GM23338 (cell line): ENCODE data around the gene KDM4E. TPM values are rescaled to one million over a fixed set of nuclear protein-coding genes. Genes with fewer than 3 reads are reported as not detected.

ENCODE experiments used
- ATAC-seq: fragments of 200-7000 bp; cut with Tn5 transposase; 3 replicates; pipeline ENCODE4 v1.9.1; 2020
- DNase-seq: peaks from one replicate; pipeline ENCODE4 v3.0.0-alpha.2; 2015; ENCODE audit warnings: low spot score
- H2AFZ ChIP-seq: fragments of 200-600 bp; sonication (generic); 2 replicates; pipeline ENCODE4 v1.8.0; 2016; ENCODE audit warnings: antibody characterized with exemption, mild to moderate bottlenecking, moderate library complexity
- H3F3A ChIP-seq: fragments of 200-600 bp; sonication (generic); replicated peaks from 2 replicates; pipeline ENCODE4 v1.8.0; 2017; ENCODE audit warnings: antibody characterized with exemption, mixed run types, low read depth
- H3K27ac ChIP-seq: fragments of 200-600 bp; sonication (generic); 2 replicates; pipeline ENCODE4 v1.6.1; 2016; ENCODE audit warnings: low read depth
- H3K27me3 ChIP-seq: fragments of 200-600 bp; sonication (generic); 2 replicates; pipeline ENCODE4 v1.8.0; 2016; ENCODE audit warnings: mild to moderate bottlenecking, mixed run types, moderate library complexity; ENCODE audit not compliant: insufficient read depth
- H3K36me3 ChIP-seq: fragments of 200-600 bp; sonication (generic); 2 replicates; pipeline ENCODE4 v1.8.0; 2016; ENCODE audit warnings: mild to moderate bottlenecking; ENCODE audit not compliant: insufficient read depth
- H3K4me1 ChIP-seq: fragments of 200-600 bp; sonication (generic); 2 replicates; pipeline ENCODE4 v1.8.0; 2016; ENCODE audit warnings: mild to moderate bottlenecking, moderate library complexity; ENCODE audit not compliant: insufficient read depth
- H3K4me2 ChIP-seq: fragments of 200-600 bp; sonication (generic); 2 replicates; pipeline ENCODE4 v1.7.1; 2017; ENCODE audit warnings: mixed run types
- H3K4me3 ChIP-seq: fragments of 200-600 bp; sonication (generic); 2 replicates; pipeline ENCODE4 v1.6.1; 2016; ENCODE audit warnings: mixed run types
- H3K79me2 ChIP-seq: fragments of 200-600 bp; sonication (generic); replicated peaks from 2 replicates; pipeline ENCODE4 v1.8.0; 2017; ENCODE audit warnings: mild to moderate bottlenecking; ENCODE audit not compliant: insufficient read depth
- H3K9me2 ChIP-seq: fragments of 200-600 bp; sonication (generic); 2 replicates; pipeline ENCODE4 v1.8.0; 2017; ENCODE audit not compliant: insufficient read depth
- H4K20me1 ChIP-seq: fragments of 200-600 bp; sonication (generic); replicated peaks from 2 replicates; pipeline ENCODE4 v1.8.0; 2017; ENCODE audit warnings: mild to moderate bottlenecking; ENCODE audit not compliant: insufficient read depth
- H3K27ac Mint-ChIP-seq: 2 replicates; pipeline ENCODE4 v1.8.0; 2020; ENCODE audit warnings: inconsistent platforms, mild to moderate bottlenecking, moderate library complexity, mixed read lengths
- H3K27me3 Mint-ChIP-seq: 3 replicates; pipeline ENCODE4 v1.8.0; 2022; ENCODE audit warnings: low read depth, mild to moderate bottlenecking, moderate library complexity, mixed read lengths, inconsistent platforms; ENCODE audit not compliant: insufficient read depth, poor library complexity
- H3K36me3 Mint-ChIP-seq: 3 replicates; pipeline ENCODE4 v1.8.0; 2021; ENCODE audit warnings: low read depth, mild to moderate bottlenecking, inconsistent platforms, moderate library complexity, mixed read lengths
- H3K4me1 Mint-ChIP-seq: 3 replicates; pipeline ENCODE4 v1.8.0; 2020; ENCODE audit warnings: mild to moderate bottlenecking, inconsistent platforms, mixed read lengths
- H3K4me3 Mint-ChIP-seq: 3 replicates; pipeline ENCODE4 v1.8.0; 2021; ENCODE audit warnings: moderate library complexity, mild to moderate bottlenecking, inconsistent platforms, mixed read lengths
- H3K9me3 Mint-ChIP-seq: 3 replicates; pipeline ENCODE4 v1.8.0; 2020; ENCODE audit warnings: moderate library complexity, mild to moderate bottlenecking, inconsistent platforms, mixed read lengths
- CREB1 ChIP-seq: fragments of 250-450 bp; sonication (Bioruptor Pico); IDR thresholded peaks from 2 replicates; pipeline ENCODE4 v1.5.0; 2020; ENCODE audit warnings: low read depth, mild to moderate bottlenecking, moderate library complexity
- CTCF ChIP-seq, 2 experiments: fragments of 200-600 bp in 1 of 2; sonication (generic) in 1 of 2; conservative IDR thresholded peaks; 2 replicates each; pipeline versions ENCODE4 v1.5.1 to v1.6.1; 2016 to 2017; ENCODE audit warnings: antibody characterized with exemption in 2 of 2, low read depth in 2 of 2, mild to moderate bottlenecking in 2 of 2, moderate library complexity in 1 of 2
- ETS1 ChIP-seq: IDR thresholded peaks from 2 replicates; pipeline ENCODE4 v1.6.1; 2016; ENCODE audit warnings: antibody characterized with exemption
- EZH2 ChIP-seq: fragments of 200-600 bp; sonication (generic); IDR thresholded peaks from one replicate; pipeline ENCODE4 v1.8.0; 2017; ENCODE audit warnings: antibody characterized with exemption, mild to moderate bottlenecking, low read depth; ENCODE audit not compliant: unreplicated experiment
- EZH2phosphoT487 ChIP-seq: fragments of 200-600 bp; sonication (generic); IDR thresholded peaks from one replicate; pipeline ENCODE4 v1.8.1; 2018; ENCODE audit warnings: antibody characterized with exemption; ENCODE audit not compliant: unreplicated experiment
- JUNB ChIP-seq: IDR thresholded peaks from one replicate; pipeline ENCODE4 v1.6.1; 2016; ENCODE audit warnings: antibody characterized with exemption; ENCODE audit not compliant: unreplicated experiment
- NANOG ChIP-seq: IDR thresholded peaks from 2 replicates; pipeline ENCODE4 v1.6.1; 2016; ENCODE audit warnings: antibody characterized with exemption, borderline replicate concordance
- POLR2AphosphoS5 ChIP-seq: IDR thresholded peaks from 2 replicates; pipeline ENCODE4 v1.6.1; 2016; ENCODE audit warnings: antibody characterized with exemption, low read depth
- REST ChIP-seq: IDR thresholded peaks from one replicate; pipeline ENCODE4 v1.6.1; 2018; ENCODE audit warnings: antibody characterized with exemption; ENCODE audit not compliant: unreplicated experiment
- STAT1 ChIP-seq: IDR thresholded peaks from one replicate; pipeline ENCODE4 v1.6.1; 2016; ENCODE audit warnings: antibody characterized with exemption; ENCODE audit not compliant: unreplicated experiment
- ZNF114 ChIP-seq: fragments of 250-450 bp; sonication (Bioruptor Pico); IDR thresholded peaks from 2 replicates; pipeline ENCODE4 v1.5.0; 2020; ENCODE audit warnings: mild to moderate bottlenecking, moderate library complexity
- ZNF331 ChIP-seq: fragments of 250-450 bp; sonication (Bioruptor Pico); IDR thresholded peaks from 2 replicates; pipeline ENCODE4 v1.5.0; 2020; ENCODE audit warnings: low read depth, mild to moderate bottlenecking, moderate library complexity
- ZNF462 ChIP-seq: fragments of 250-450 bp; sonication (Bioruptor Pico); IDR thresholded peaks from 2 replicates; pipeline ENCODE4 v1.5.0; 2020; ENCODE audit warnings: mild to moderate bottlenecking, moderate library complexity
- polyA plus RNA-seq: library from polyadenylated mRNA; unstranded; fragments of >200 nt; fragmentation: Nextera tagmentation; extraction: Ambion mirVana; gene quantifications from 2 replicates; pipeline ENCODE4 v1.2.1, GENCODE V29; 2016
- total RNA-seq: library from RNA; depleted of rRNA; stranded (reverse); fragments of >200 nt; shearing (Covaris generic); gene quantifications from 2 replicates; pipeline ENCODE4 v1.2.3, GENCODE V29; 2014

KDM4E gene
- total and polyA plus RNA-seq, 2 experiments from 2014 or later, result not detected

- H3K27ac ChIP-seq, result no peak overlapping the region
- no peaks in the 10 kb centered on the region for H3K36me3 Mint-ChIP-seq
- no peak overlapping the region for H3K4me3 ChIP-seq
- no peak overlapping the region for H3K4me2 ChIP-seq
- H3K9me3 Mint-ChIP-seq, result no peaks in the 10 kb centered on the region
- 0 out of 2 replicates have a peak, but pooled peaks cover 7% of the 10 kb centered on the region for H3K9me2 ChIP-seq
- no peak overlapping the region for H3K27ac Mint-ChIP-seq
- H3K4me1 Mint-ChIP-seq, result no peaks in the 10 kb centered on the region
- no peaks in the 10 kb centered on the region for H3K36me3 ChIP-seq
- H2AFZ ChIP-seq, result peak overlapping the region; percentile 23; the same call in 1 of the 2 replicates
- H3K4me3 Mint-ChIP-seq, result no peak overlapping the region
- H3K27me3 Mint-ChIP-seq, result no peaks in the 10 kb centered on the region
- H3K4me1 ChIP-seq, result no peaks in the 10 kb centered on the region
- no peaks in the 10 kb centered on the region for H3K27me3 ChIP-seq
- H3F3A ChIP-seq, result no peaks in the 10 kb centered on the region
- no peaks in the 10 kb centered on the region for H4K20me1 ChIP-seq
- no peak for DNase-seq
- ATAC-seq, result no peak
- no peaks in the 10 kb centered on the region for H3K79me2 ChIP-seq
- TF ChIP-seq EZH2phosphoT487 (no peak), ZNF462 (CRISPR knock-in tag) (no peak), EZH2 (no peak), CREB1 (CRISPR knock-in tag) (no peak), ETS1 (no peak), NANOG (no peak), ZNF331 (CRISPR knock-in tag) (no peak), REST (no peak), POLR2AphosphoS5 (no peak), STAT1 (no peak), ZNF114 (CRISPR knock-in tag) (no peak), CTCF (conservative IDR thresholded peaks at IDR 0.05; ENCODE audit: low read depth in 2 of 2) (no peak), JUNB (no peak)
These were observed 8.0 kb downstream of the KDM4E start for GRCh38 chr11:95033051-95033450.
